A673 (cell line): ENCODE data around the gene MRGPRD.

Experiments used
- CTCF ChIP-seq: fragments of 300-800, 200-600 bp; sonication (generic); conservative IDR thresholded peaks from 2 replicates; pipeline ENCODE4 v1.5.1; 2017; ENCODE audit warnings: low read depth, mild to moderate bottlenecking, antibody characterized with exemption, low read length, moderate library complexity, mixed read lengths
- EZH2 ChIP-seq: fragments of 200-600 bp; sonication (generic); IDR thresholded peaks from 2 replicates; pipeline ENCODE4 v1.6.1; 2017; ENCODE audit warnings: borderline replicate concordance, low read depth, mild to moderate bottlenecking, mixed read lengths, antibody characterized with exemption, low read length; ENCODE audit not compliant: poor library complexity, severe bottlenecking

- no peak for TF ChIP-seq CTCF
- TF ChIP-seq EZH2 = no peak
Measured at GRCh38 chr11:69010964-69011623, 30.3 kb upstream of the MRGPRD start.
